Esophagus muscularis mucosa (tissue), 4 donors: ENCODE data around the gene CEACAM16. TPM values are rescaled to one million over a fixed set of nuclear protein-coding genes. Genes with fewer than 3 reads are reported as not detected.
"Not testable (repeated sequence)": the region's sequence is repeated elsewhere in the genome, so short reads cannot be mapped to it uniquely, and the experiment has no call there.

Source experiments
- DNase-seq: peaks from one replicate; pipeline ENCODE4 v3.0.0-alpha.2; 2017; ENCODE audit errors: extremely low spot score
- H3K27ac ChIP-seq, 4 donors: fragments of 200-600 bp; sonication (generic); replicated peaks in 1 of 4; 1 replicate in 3 of 4; 2 replicates in 1 of 4; pipeline ENCODE4 v1.5.1; 2016 to 2019; ENCODE audit warnings: mild to moderate bottlenecking in 1 of 4
- H3K27me3 ChIP-seq, 4 donors: fragments of 200-600 bp; sonication (generic); one replicate each; pipeline versions ENCODE4 v1.5.1 to v1.6.0; 2016 to 2019
- H3K36me3 ChIP-seq, 4 donors: fragments of 200-600 bp; sonication (generic); one replicate each; pipeline ENCODE4 v1.5.1; 2016 to 2019
- H3K4me1 ChIP-seq, 4 donors: fragments of 200-600 bp; sonication (generic); one replicate each; pipeline ENCODE4 v1.5.1; 2016 to 2019
- H3K4me3 ChIP-seq, 4 donors: fragments of 200-600 bp; sonication (generic); 1 replicate in 2 of 4; 2 replicates in 2 of 4; pipeline ENCODE4 v1.5.1; 2016 to 2019; ENCODE audit warnings: mild to moderate bottlenecking in 4 of 4, moderate library complexity in 1 of 4
- H3K9me3 ChIP-seq, 4 donors: fragments of 200-600 bp; sonication (generic); 1 replicate in 3 of 4; 2 replicates in 1 of 4; pipeline ENCODE4 v1.5.1; 2016 to 2019
- EP300 ChIP-seq: sonication (generic); formaldehyde crosslinking; IDR thresholded peaks from one replicate; pipeline ENCODE4 v1.6.1; 2017; ENCODE audit warnings: antibody characterized with exemption
- POLR2A ChIP-seq: fragments of 450-650 bp; IDR thresholded peaks from one replicate; pipeline ENCODE4 v1.6.1; 2017; ENCODE audit warnings: antibody characterized with exemption, moderate library complexity, mild to moderate bottlenecking, low read depth
- POLR2AphosphoS5 ChIP-seq, 2 donors: sonication (generic); formaldehyde crosslinking; IDR thresholded peaks; one replicate each; pipeline ENCODE4 v1.6.1; 2017; ENCODE audit warnings: antibody characterized with exemption in 2 of 2
- WGBS: methylation state at CpG from one replicate; pipeline ENCODE4 v1.1.5; 2018; 5-methylcytosine and 5-hydroxymethylcytosine counted together
- intact Hi-C: fragments of 100-400 bp; cut with DNase I; formaldehyde crosslinking; loops from one replicate; pipeline ENCODE4 v1.15.1; 2023
- total RNA-seq, 4 donors: library from RNA; depleted of rRNA; stranded (reverse); fragments of >200 nt; gene quantifications; one replicate each; pipeline versions ENCODE4 v1.1.0 to v1.2.1, GENCODE V29; 2016
- TF ChIP-seq, protein P1 (sequence below), 3 experiments: fragments of 200-600 bp in 2 of 3; fragments of 450-650 bp in 1 of 3; sonication (generic) in 2 of 3; IDR thresholded peaks; one replicate each; pipeline ENCODE4 v1.5.1; 2017 to 2019; ENCODE audit warnings: antibody characterized with exemption in 3 of 3, mild to moderate bottlenecking in 2 of 3, moderate library complexity in 1 of 3

Gene CEACAM16
- total RNA-seq, 4 donors from 2014 or later: not detected

DNA sequence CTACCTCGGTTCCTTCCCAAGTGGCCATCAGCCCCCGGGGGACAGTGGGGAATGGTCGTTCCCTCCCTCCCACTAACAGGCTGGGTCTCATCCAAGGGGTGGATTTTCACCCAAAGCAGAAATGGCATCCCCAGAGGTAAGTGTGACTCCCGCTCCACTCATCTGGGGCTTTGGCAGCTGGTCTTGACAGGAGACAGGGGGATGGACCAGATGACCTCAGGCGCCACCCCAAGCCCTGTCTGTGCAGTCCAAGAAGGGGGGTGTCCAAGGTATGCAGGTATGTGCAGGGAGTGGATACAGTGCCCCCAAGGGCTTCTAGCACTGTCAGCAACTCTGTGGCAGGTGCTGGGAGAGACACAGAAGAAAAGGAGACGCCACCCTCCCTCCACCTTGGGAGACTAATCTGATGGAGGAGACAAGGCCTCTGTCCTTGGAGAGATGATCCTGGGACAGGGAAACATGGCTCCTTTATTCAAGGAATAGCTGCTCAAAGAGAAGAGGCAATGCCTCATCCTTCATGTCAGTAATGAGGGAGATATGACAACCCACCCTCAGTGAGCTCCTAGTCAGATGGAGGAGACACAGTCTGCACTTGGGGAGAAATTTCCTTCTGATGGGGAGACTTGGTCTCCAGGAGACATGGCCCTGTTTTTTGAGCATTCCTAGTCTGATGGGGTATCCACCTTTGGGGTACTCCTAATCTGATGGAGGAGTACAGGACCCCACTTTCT, 7.7 kb downstream of the CEACAM16 start:
- Histone ChIP-seq H3K4me1 (no peaks in the 10 kb centered on the region), H3K9me3 (no peaks in the 10 kb centered on the region), H3K36me3 (no peaks in the 10 kb centered on the region), H3K27me3 (no peaks in the 10 kb centered on the region), H3K27ac (no peak overlapping the region), H3K4me3 (no peak overlapping the region)
- intact Hi-C loops: no loop called here
- TF ChIP-seq POLR2AphosphoS5 (IDR thresholded peaks at IDR 0.05): no peak
- TF ChIP-seq EP300: no peak
- TF ChIP-seq, protein P1, sequence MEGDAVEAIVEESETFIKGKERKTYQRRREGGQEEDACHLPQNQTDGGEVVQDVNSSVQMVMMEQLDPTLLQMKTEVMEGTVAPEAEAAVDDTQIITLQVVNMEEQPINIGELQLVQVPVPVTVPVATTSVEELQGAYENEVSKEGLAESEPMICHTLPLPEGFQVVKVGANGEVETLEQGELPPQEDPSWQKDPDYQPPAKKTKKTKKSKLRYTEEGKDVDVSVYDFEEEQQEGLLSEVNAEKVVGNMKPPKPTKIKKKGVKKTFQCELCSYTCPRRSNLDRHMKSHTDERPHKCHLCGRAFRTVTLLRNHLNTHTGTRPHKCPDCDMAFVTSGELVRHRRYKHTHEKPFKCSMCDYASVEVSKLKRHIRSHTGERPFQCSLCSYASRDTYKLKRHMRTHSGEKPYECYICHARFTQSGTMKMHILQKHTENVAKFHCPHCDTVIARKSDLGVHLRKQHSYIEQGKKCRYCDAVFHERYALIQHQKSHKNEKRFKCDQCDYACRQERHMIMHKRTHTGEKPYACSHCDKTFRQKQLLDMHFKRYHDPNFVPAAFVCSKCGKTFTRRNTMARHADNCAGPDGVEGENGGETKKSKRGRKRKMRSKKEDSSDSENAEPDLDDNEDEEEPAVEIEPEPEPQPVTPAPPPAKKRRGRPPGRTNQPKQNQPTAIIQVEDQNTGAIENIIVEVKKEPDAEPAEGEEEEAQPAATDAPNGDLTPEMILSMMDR (IDR thresholded peaks at IDR 0.05): no peak
- TF ChIP-seq POLR2A: no peak
- no peak for DNase-seq
- WGBS: 85% methylated on average over 3 of the region's 6 CpGs

DNA sequence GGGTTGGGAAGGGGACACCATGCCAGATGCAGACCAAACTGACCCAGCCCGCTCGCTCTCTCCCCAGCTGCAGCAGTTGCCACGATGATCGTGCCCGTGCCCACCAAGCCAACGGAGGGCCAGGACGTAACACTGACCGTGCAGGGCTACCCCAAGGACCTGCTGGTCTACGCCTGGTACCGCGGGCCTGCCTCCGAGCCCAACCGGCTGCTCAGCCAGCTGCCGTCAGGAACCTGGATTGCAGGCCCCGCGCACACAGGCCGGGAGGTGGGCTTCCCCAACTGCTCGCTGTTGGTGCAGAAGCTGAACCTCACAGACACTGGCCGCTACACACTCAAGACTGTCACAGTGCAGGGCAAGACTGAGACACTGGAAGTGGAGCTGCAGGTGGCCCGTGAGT, 8.8 kb downstream of the CEACAM16 start:
- Histone ChIP-seq H3K36me3 (no peaks in the 10 kb centered on the region), H3K4me1 (no peaks in the 10 kb centered on the region), H3K27me3 (no peaks in the 10 kb centered on the region), H3K27ac (no peak overlapping the region), H3K4me3 (no peak overlapping the region), H3K9me3 (no peaks in the 10 kb centered on the region)
- TF ChIP-seq POLR2A: no peak
- no peak for TF ChIP-seq EP300
- TF ChIP-seq POLR2AphosphoS5 (IDR thresholded peaks at IDR 0.05): no peak
- TF ChIP-seq, protein P1 (IDR thresholded peaks at IDR 0.05): no peak
- no peak for DNase-seq
- intact Hi-C loops: no loop called here
- WGBS: 93% methylated on average over 5 of the region's 20 CpGs

DNA sequence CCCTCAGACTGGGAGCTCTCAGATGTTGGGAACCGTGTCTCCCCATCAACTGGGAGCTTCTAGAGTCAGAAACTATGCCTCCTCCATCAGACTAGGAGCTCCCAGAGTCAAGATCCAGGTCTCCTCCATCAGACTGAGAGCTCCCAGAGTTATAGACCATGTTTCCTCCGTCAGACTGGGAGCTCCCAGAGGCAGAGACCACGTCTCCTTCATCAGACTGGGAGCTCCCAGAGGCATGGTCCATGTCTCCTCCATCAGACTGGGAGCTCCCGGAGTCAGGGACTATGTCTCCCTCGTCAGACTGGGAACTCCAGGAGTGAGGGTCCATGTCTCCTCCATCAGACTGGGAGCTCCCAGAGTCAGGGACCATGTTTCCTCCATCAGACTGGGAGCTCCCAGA, 10.0 kb downstream of the CEACAM16 start:
- TF ChIP-seq EP300 (no peak), POLR2AphosphoS5 (IDR thresholded peaks at IDR 0.05) (no peak), POLR2A (no peak)
- TF ChIP-seq, protein P1 (IDR thresholded peaks at IDR 0.05): no peak
- H3K4me3 ChIP-seq: no peak overlapping the region
- intact Hi-C loops: no loop called here
- H3K27me3 ChIP-seq: no peaks in the 10 kb centered on the region
- WGBS: 70% methylated on average over 2 of the region's 5 CpGs
- H3K36me3 ChIP-seq: no peaks in the 10 kb centered on the region
- no peak overlapping the region for H3K27ac ChIP-seq
- H3K9me3 ChIP-seq: no peaks in the 10 kb centered on the region
- DNase-seq: no peak
- no peaks in the 10 kb centered on the region for H3K4me1 ChIP-seq

DNA sequence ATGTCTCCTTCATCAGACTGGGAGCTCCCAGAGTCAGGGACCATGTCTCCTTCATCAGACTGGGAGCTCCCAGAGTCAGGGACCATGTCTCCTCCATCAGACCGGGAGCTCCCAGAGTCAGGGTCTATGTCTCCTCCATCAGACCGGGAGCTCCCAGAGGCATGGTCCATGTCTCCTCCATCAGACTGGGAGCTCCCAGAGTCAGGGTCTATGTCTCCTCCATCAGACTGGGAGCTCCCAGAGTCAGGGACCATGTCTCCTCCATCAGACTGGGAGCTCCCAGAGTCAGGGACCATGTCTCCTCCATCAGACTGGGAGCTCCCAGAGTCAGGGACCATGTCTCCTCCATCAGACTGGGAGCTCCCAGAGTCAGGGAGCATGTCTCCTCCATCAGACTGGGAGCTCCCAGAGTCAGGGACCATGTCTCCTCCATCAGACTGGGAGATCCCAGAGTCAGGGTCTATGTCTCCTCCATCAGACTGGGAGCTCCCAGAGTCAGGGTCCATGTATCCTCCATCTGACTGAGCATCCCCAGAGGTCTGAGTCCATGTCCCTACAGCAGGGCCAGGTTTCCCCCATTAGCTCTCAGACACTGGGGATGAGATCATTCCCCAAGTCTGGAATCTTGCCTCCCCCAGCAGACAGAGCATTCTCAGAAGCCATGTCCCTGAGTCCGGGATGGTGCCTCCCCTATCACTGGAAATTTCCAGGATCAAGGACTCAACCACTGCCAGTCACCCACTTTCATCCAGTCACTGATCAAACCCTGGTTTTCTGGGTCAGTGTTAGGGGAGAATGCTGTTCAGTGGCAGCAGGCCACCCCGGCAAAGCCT, 10.7 kb downstream of the CEACAM16 start:
- intact Hi-C loops, H3K27me3 ChIP-seq: not testable (repeated sequence)

DNA sequence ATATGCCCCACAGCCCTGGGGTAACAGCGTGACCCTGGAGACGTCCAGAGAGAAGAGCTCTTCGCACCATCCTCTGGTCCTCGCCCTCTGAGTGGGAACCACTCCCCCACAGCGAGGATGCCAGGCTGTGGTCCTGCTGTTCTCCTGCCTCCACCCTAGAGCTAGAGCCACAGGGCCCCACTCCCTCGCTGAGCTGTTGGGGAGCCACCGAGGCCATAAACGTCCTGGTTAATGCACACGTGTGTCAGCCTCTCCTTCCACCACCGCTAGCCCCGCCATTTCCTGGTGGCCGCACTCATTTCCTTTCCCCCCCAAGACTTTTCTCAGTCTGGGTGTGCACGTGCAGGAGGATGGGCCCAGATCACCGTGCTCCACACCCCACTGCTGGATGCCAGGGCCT, 11.5 kb downstream of the CEACAM16 start:
- 72% methylated on average over 9 of the region's 14 CpGs for WGBS
- intact Hi-C loops: no loop called here

More for the DNA sequence above, 10.7 kb downstream of the CEACAM16 start:
- not testable (repeated sequence) for DNase-seq, H3K4me1 ChIP-seq, H3K27ac ChIP-seq, H3K9me3 ChIP-seq, H3K36me3 ChIP-seq, H3K4me3 ChIP-seq
- 81% methylated on average over 4 of the region's 4 CpGs for WGBS

More for the DNA sequence above, 11.5 kb downstream of the CEACAM16 start:
- Histone ChIP-seq H3K4me1 (no peaks in the 10 kb centered on the region), H3K36me3 (no peaks in the 10 kb centered on the region), H3K27me3 (no peaks in the 10 kb centered on the region), H3K27ac (no peak overlapping the region), H3K4me3 (no peak overlapping the region), H3K9me3 (peaks cover 0 to 8% (median 3%) of the 10 kb centered on the region in 4 donors)
- TF ChIP-seq POLR2AphosphoS5 (IDR thresholded peaks at IDR 0.05) (no peak), POLR2A (no peak), EP300 (no peak)
- TF ChIP-seq, protein P1 (IDR thresholded peaks at IDR 0.05): no peak
- no peak for DNase-seq
